Stimulated activated CD8-positive, alpha-beta memory T cell treated with anti-CD3 and anti-CD28 coated beads, Interleukin-15, amount 100 ng/mL, for 24 hours (primary cell): Measurements from ENCODE around the gene ALG14.
A peak's percentile ranks its signal among the peaks of the same experiment; 100 is the strongest.
"Not testable (repeated sequence)": the region's sequence is repeated elsewhere in the genome, so short reads cannot be mapped to it uniquely, and the experiment has no call there.

ENCODE experiments used
- DNase-seq: peaks from one replicate; pipeline ENCODE4 v3.0.0-alpha.2; 2020; ENCODE audit warnings: low read depth

Gene ALG14

GRCh38 chr1:95072532-95073419 lies at the start of gene ALG14:
TSS of gene ALG14 (minus strand) at chr1:95072951. CDS start at chr1:95072898, 53 bp downstream.
- DNase-seq: peak; percentile 87

- no peak for DNase-seq
These were observed 49.5 kb upstream of the ALG14 start for GRCh38 chr1:95122151-95122697.

GRCh38 chr1:95119273-95119672 lies 46.5 kb upstream of the ALG14 start:
- no peak for DNase-seq

GRCh38 chr1:95118710-95119109 lies 46.0 kb upstream of the ALG14 start:
- DNase-seq: no peak

GRCh38 chr1:95118067-95118499 lies 45.3 kb upstream of the ALG14 start:
- no peak for DNase-seq

- peak; percentile 2 for DNase-seq
These were observed 44.7 kb upstream of the ALG14 start, which contains the start of gene TLCD4 for GRCh38 chr1:95117207-95118066. TSS of gene TLCD4 (plus strand) at chr1:95117355. CDS start at chr1:95143902, 26,547 bp downstream.

- no peak for DNase-seq
These were observed 43.9 kb upstream of the ALG14 start for GRCh38 chr1:95116580-95117206.

GRCh38 chr1:95115708-95116137 lies 43.0 kb upstream of the ALG14 start:
- DNase-seq: no peak

GRCh38 chr1:95113684-95114083 lies 40.9 kb upstream of the ALG14 start:
- DNase-seq: no peak

GRCh38 chr1:95111014-95111413 lies 38.3 kb upstream of the ALG14 start:
- no peak for DNase-seq

- DNase-seq: no peak
These were observed 36.0 kb upstream of the ALG14 start for GRCh38 chr1:95108792-95109191.

GRCh38 chr1:95098196-95098595 lies 25.4 kb upstream of the ALG14 start:
- no peak for DNase-seq

- DNase-seq: no peak
These were observed 24.7 kb upstream of the ALG14 start for GRCh38 chr1:95097426-95097825.

GRCh38 chr1:95096218-95096841 lies 23.6 kb upstream of the ALG14 start:
- no peak for DNase-seq

GRCh38 chr1:95095833-95096217 lies 23.1 kb upstream of the ALG14 start:
- no peak for DNase-seq

GRCh38 chr1:95094923-95095322 lies 22.2 kb upstream of the ALG14 start:
- no peak for DNase-seq

- no peak for DNase-seq
These were observed 20.5 kb upstream of the ALG14 start for GRCh38 chr1:95093296-95093695.

- DNase-seq: not testable (repeated sequence)
These were observed 20.1 kb upstream of the ALG14 start for GRCh38 chr1:95092891-95093290.

GRCh38 chr1:95091290-95091689 lies 18.5 kb upstream of the ALG14 start:
- DNase-seq: not testable (repeated sequence)

- DNase-seq: no peak
These were observed 17.0 kb upstream of the ALG14 start for GRCh38 chr1:95089650-95090287.

- DNase-seq: no peak
These were observed 15.6 kb upstream of the ALG14 start for GRCh38 chr1:95088303-95088702.
